Activated CD4-positive, alpha-beta T cell treated with anti-CD3 and anti-CD28 coated beads for 1 hour (primary cell): ENCODE data around the gene KIAA1755.

Experiments
- DNase-seq: peaks from one replicate; pipeline ENCODE4 v3.0.0-alpha.2; 2020

The KIAA1755 gene

GRCh38 chr20:38178065-38178491, 82.5 kb downstream of the KIAA1755 start:
- DNase-seq, result no peak

- DNase-seq, result no peak
Measured at GRCh38 chr20:38177201-38177600, 83.3 kb downstream of the KIAA1755 start.

- DNase-seq, result no peak
Measured at GRCh38 chr20:38175304-38176180, 85.0 kb downstream of the KIAA1755 start.

GRCh38 chr20:38173237-38174156, 87.0 kb downstream of the KIAA1755 start:
- DNase-seq, result no peak

- no peak for DNase-seq
Measured at GRCh38 chr20:38172408-38172807, 88.1 kb downstream of the KIAA1755 start.

- DNase-seq, result no peak
Measured at GRCh38 chr20:38171675-38172043, 88.9 kb downstream of the KIAA1755 start.

GRCh38 chr20:38170826-38171674, 89.5 kb downstream of the KIAA1755 start:
- no peak for DNase-seq

- no peak for DNase-seq
Measured at GRCh38 chr20:38170219-38170825, 90.2 kb downstream of the KIAA1755 start.

- DNase-seq, result no peak
Measured at GRCh38 chr20:38169636-38170193, 90.8 kb downstream of the KIAA1755 start.

GRCh38 chr20:38168791-38169589, 91.5 kb downstream of the KIAA1755 start:
- no peak for DNase-seq

GRCh38 chr20:38167851-38168760, 92.4 kb downstream of the KIAA1755 start:
- no peak for DNase-seq

- DNase-seq, result no peak
Measured at GRCh38 chr20:38167328-38167850, 93.1 kb downstream of the KIAA1755 start.

GRCh38 chr20:38166703-38167233, 93.8 kb downstream of the KIAA1755 start:
- DNase-seq, result no peak

- no peak for DNase-seq
Measured at GRCh38 chr20:38165966-38166702, 94.4 kb downstream of the KIAA1755 start.

GRCh38 chr20:38165089-38165965, 95.2 kb downstream of the KIAA1755 start, which contains the start of gene TGM2:
TGM2 (minus strand) TSS chr20:38165270; CDS start chr20:38165198, 72 bp downstream.
- peak; percentile 18 for DNase-seq

- no peak for DNase-seq
Measured at GRCh38 chr20:38164624-38165088, 95.9 kb downstream of the KIAA1755 start.

- DNase-seq, result no peak
Measured at GRCh38 chr20:38164069-38164468, 96.5 kb downstream of the KIAA1755 start.
